K562 (cell line): ENCODE results near the gene PTPN14. TPM values are rescaled to one million over a fixed set of nuclear protein-coding genes. Genes with fewer than 3 reads are reported as not detected.

Experiments used
- ATAC-seq: fragments of 200-7000 bp; cut with Tn5 transposase; 3 replicates; pipeline ENCODE4 v1.9.1; 2020; ENCODE audit warnings: moderate library complexity
- BruUV-seq: library from RNA; stranded (reverse); fragments of 400-500 nt; replicated peaks from 2 replicates; lab custom pipeline; 2021; lab: Mats Ljungman, UMichigan
- CTCF ChIA-PET: fragments of 300-600 bp; formaldehyde crosslinking; extraction: SDS; loops from one replicate; lab custom pipeline; 2021; ENCODE audit warnings: low intra/inter-chr PET ratio; lab: Yijun Ruan, JAX
- POLR2A ChIA-PET: fragments of 300-600, 350-650 bp; sonication (Branson Sonifier 250); formaldehyde crosslinking; extraction: SDS; loops from one replicate; lab custom pipeline; 2021; ENCODE audit warnings: antibody characterized with exemption, inconsistent platforms; lab: Yijun Ruan, JAX
- DNase-seq, 4 experiments: peaks; one replicate each; pipeline versions ENCODE4 v3.0.0 to v3.0.0-alpha.2; 2011 to 2018; ENCODE audit warnings: low spot score in 3 of 4, mixed read lengths in 3 of 4; ENCODE audit errors: extremely low read depth in 1 of 4
- FAIRE-seq: peaks from 2 replicates; lab custom pipeline; 2011; peaks lifted over from hg19 to GRCh38; lab: Jason Lieb, UNC
- H2AFZ ChIP-seq: 2 replicates; pipeline ENCODE4 v1.6.0; 2011; ENCODE audit warnings: low read depth, low read length, control low read depth, inconsistent platforms
- H3K27ac ChIP-seq: fragments of 200-600 bp; 3 replicates; pipeline ENCODE4 v1.8.0; 2011; ENCODE audit warnings: low read depth, mild to moderate bottlenecking, control low read depth, inconsistent platforms, low read length, moderate library complexity, mixed read lengths; ENCODE audit errors: extremely low read depth
- H3K27me3 ChIP-seq, 2 experiments: fragments of 300-600 bp in 1 of 2; 2 replicates in 1 of 2; 3 replicates in 1 of 2; pipeline versions ENCODE4 v1.6.0 to v1.8.0; 2011; ENCODE audit warnings: inconsistent platforms in 2 of 2, low read length in 2 of 2, mild to moderate bottlenecking in 1 of 2, mixed read lengths in 1 of 2, moderate library complexity in 1 of 2; ENCODE audit not compliant: control insufficient read depth in 2 of 2, insufficient read depth in 2 of 2
- H3K36me3 ChIP-seq: fragments of 300-600 bp; 3 replicates; pipeline ENCODE4 v1.8.0; 2011; ENCODE audit warnings: mild to moderate bottlenecking, low read length, inconsistent platforms; ENCODE audit not compliant: control insufficient read depth, insufficient read depth
- H3K4me1 ChIP-seq, 2 experiments: fragments of 200-600 bp in 1 of 2; replicated peaks in 1 of 2; 2 replicates in 1 of 2; 3 replicates in 1 of 2; pipeline versions ENCODE4 v1.5.1 to v1.8.0; 2011; ENCODE audit warnings: inconsistent platforms in 2 of 2, low read length in 2 of 2, mild to moderate bottlenecking in 1 of 2, mixed read lengths in 1 of 2, moderate library complexity in 1 of 2; ENCODE audit not compliant: control insufficient read depth in 2 of 2, insufficient read depth in 2 of 2
- H3K4me2 ChIP-seq: 2 replicates; pipeline ENCODE4 v1.6.1; 2011; ENCODE audit warnings: low read length, control low read depth, inconsistent platforms, mixed read lengths; ENCODE audit not compliant: insufficient read depth
- H3K4me3 ChIP-seq: fragments of 200-600 bp; sonication (generic), shearing (Covaris generic); 2 replicates; pipeline ENCODE4 v1.5.1; 2016; ENCODE audit warnings: control low read depth, inconsistent platforms
- H3K79me2 ChIP-seq: fragments of 200-600 bp; 3 replicates; pipeline ENCODE4 v1.8.0; 2011; ENCODE audit warnings: low read length, inconsistent platforms; ENCODE audit not compliant: control insufficient read depth, insufficient read depth
- H3K9ac ChIP-seq, 2 experiments: 2 replicates each; pipeline versions ENCODE4 v1.6.0 to v1.6.1; 2011; ENCODE audit warnings: low read depth in 2 of 2, low read length in 2 of 2, control low read depth in 1 of 2, inconsistent platforms in 1 of 2, mild to moderate bottlenecking in 1 of 2, mixed read lengths in 1 of 2; ENCODE audit not compliant: insufficient read depth in 1 of 2
- H3K9me1 ChIP-seq: one replicate; pipeline ENCODE4 v1.6.0; 2011; ENCODE audit warnings: inconsistent platforms, mild to moderate bottlenecking, low read length, moderate library complexity; ENCODE audit not compliant: control insufficient read depth, insufficient read depth
- H3K9me3 ChIP-seq: replicated peaks from 2 replicates; pipeline ENCODE4 v1.5.1; 2011; ENCODE audit warnings: low read depth, low read length, inconsistent platforms; ENCODE audit not compliant: control insufficient read depth, insufficient read depth
- H4K20me1 ChIP-seq: replicated peaks from 2 replicates; pipeline ENCODE4 v1.6.1; 2011; ENCODE audit warnings: low read length, inconsistent platforms, mixed read lengths; ENCODE audit not compliant: control insufficient read depth, insufficient read depth
- ADNP ChIP-seq: fragments of 200-800 bp; sonication (Bioruptor generic); IDR thresholded peaks from 2 replicates; pipeline ENCODE4 v1.6.1; 2016; ENCODE audit warnings: missing genetic modification characterization, missing compliant biosample characterization
- CHD4 ChIP-seq: fragments of 200-600 bp; sonication (generic); IDR thresholded peaks from 3 replicates; pipeline ENCODE4 v1.6.1; 2012; ENCODE audit warnings: low read depth, mild to moderate bottlenecking, mixed read lengths, low read length, inconsistent platforms; ENCODE audit not compliant: insufficient read depth, insufficient replicate concordance, poor library complexity, severe bottlenecking
- ELF4 ChIP-seq: fragments of 450-650 bp; formaldehyde crosslinking; IDR thresholded peaks from 2 replicates; pipeline ENCODE4 v1.4.0; 2022; ENCODE audit warnings: missing genetic modification characterization
- EWSR1 ChIP-seq: fragments of 450-650 bp; IDR thresholded peaks from 2 replicates; pipeline ENCODE4 v1.6.1; 2018; ENCODE audit warnings: borderline replicate concordance, mild to moderate bottlenecking, low read depth, moderate library complexity; ENCODE audit not compliant: partially characterized antibody
- HNRNPUL1 ChIP-seq: fragments of 200-400 bp; formaldehyde crosslinking; IDR thresholded peaks from 2 replicates; pipeline ENCODE4 v1.6.1; 2017; ENCODE audit warnings: low read length
- PRMT5 ChIP-seq: sonication (generic); formaldehyde crosslinking; IDR thresholded peaks from 2 replicates; pipeline ENCODE4 v1.5.0; 2020; ENCODE audit warnings: missing genetic modification reagents
- RBFOX2 ChIP-seq: fragments of 200-400 bp; formaldehyde crosslinking; IDR thresholded peaks from 2 replicates; pipeline ENCODE4 v1.6.1; 2017; ENCODE audit warnings: low read depth, mild to moderate bottlenecking, low read length, moderate library complexity
- RBM22 ChIP-seq: fragments of 200-400 bp; formaldehyde crosslinking; IDR thresholded peaks from 2 replicates; pipeline ENCODE4 v1.6.1; 2018; ENCODE audit warnings: low read length, low read depth; ENCODE audit not compliant: poor library complexity, severe bottlenecking
- RBM34 ChIP-seq: fragments of 200-400 bp; formaldehyde crosslinking; IDR thresholded peaks from 2 replicates; pipeline ENCODE4 v1.6.1; 2018; ENCODE audit warnings: low read length, borderline replicate concordance; ENCODE audit not compliant: insufficient read depth
- SIRT6 ChIP-seq: IDR thresholded peaks from one replicate; pipeline ENCODE4 v1.6.1; 2012; ENCODE audit warnings: low read depth, mild to moderate bottlenecking, control low read depth, inconsistent platforms, low read length, moderate library complexity
- WGBS: fragments of 100-300 bp; shearing (Covaris generic); methylation state at CpG from one replicate; pipeline ENCODE4 v1.1.6; 2016; ENCODE audit warnings: low coverage, mixed read lengths; ENCODE audit not compliant: insufficient coverage; ENCODE audit errors: missing lambda C conversion rate; 5-methylcytosine and 5-hydroxymethylcytosine counted together
- in situ Hi-C: fragments of 300-500 bp; cut with MboI; formaldehyde crosslinking; loops from 4 replicates; pipeline ENCODE4 v1.15.0; 2018; ENCODE audit warnings: inconsistent platforms, mixed read lengths
- intact Hi-C: fragments of 100-400 bp; cut with micrococcal nuclease; formaldehyde crosslinking; loops from 2 replicates; pipeline ENCODE4 v1.14.2; 2022
- polyA plus RNA-seq, 8 experiments: library from polyadenylated mRNA; depleted of rRNA in 4 of 8; stranded (reverse) in 5 of 8; unstranded in 3 of 8; fragments of >200 nt; fragmentation: Nextera tagmentation in 2 of 8; fragmentation: Illumina TruSeq in 1 of 8; extraction: Ambion mirVana in 2 of 8; extraction: Trizol in 1 of 8; gene quantifications; 2 replicates each; pipeline versions ENCODE4 v1.2.1 to v1.2.3, GENCODE V29; 2011 to 2014; ENCODE audit warnings: inconsistent platforms in 1 of 8, missing spikeins in 1 of 8
- total RNA-seq, 7 experiments: library from RNA; depleted of rRNA in 6 of 7; stranded (reverse); fragments of >200 nt in 6 of 7; fragmentation: Illumina TruSeq in 2 of 7; extraction: Trizol in 2 of 7; gene quantifications; 2 replicates each; pipeline versions ENCODE4 v1.2.1 to v1.2.3, GENCODE V29; 2011 to 2021; ENCODE audit warnings: low replicate concordance in 1 of 7
- TF ChIP-seq, protein P1 (sequence below): fragments of 250-450 bp; sonication (Bioruptor Pico); IDR thresholded peaks from 2 replicates; pipeline ENCODE4 v1.9.0; 2021; ENCODE audit warnings: mild to moderate bottlenecking
- TF ChIP-seq, protein P2 (sequence below): fragments of 450-650 bp; formaldehyde crosslinking; IDR thresholded peaks from 2 replicates; pipeline ENCODE4 v1.4.0; 2022; ENCODE audit warnings: missing genetic modification characterization
- TF ChIP-seq, protein P3 (sequence below): fragments of 250-450 bp; sonication (Bioruptor Pico); IDR thresholded peaks from 2 replicates; pipeline ENCODE4 v1.5.0; 2021; ENCODE audit warnings: mild to moderate bottlenecking, moderate library complexity
- TF ChIP-seq, protein P4 (sequence below): fragments of 250-450 bp; sonication (Bioruptor Pico); IDR thresholded peaks from 2 replicates; pipeline ENCODE4 v1.6.1; 2021; ENCODE audit warnings: mild to moderate bottlenecking
- TF ChIP-seq, protein P5 (sequence below): sonication (generic); formaldehyde crosslinking; IDR thresholded peaks from 2 replicates; pipeline ENCODE4 v1.5.0; 2020; ENCODE audit warnings: missing genetic modification reagents

The PTPN14 gene
- total and polyA plus RNA-seq, 9 of the 15 experiments (the other 6 are each of a cell fraction or from before 2014, with no cell fraction given): 0.01 to 0.29 (median 0.04) TPM; not detected in 6

DNA sequence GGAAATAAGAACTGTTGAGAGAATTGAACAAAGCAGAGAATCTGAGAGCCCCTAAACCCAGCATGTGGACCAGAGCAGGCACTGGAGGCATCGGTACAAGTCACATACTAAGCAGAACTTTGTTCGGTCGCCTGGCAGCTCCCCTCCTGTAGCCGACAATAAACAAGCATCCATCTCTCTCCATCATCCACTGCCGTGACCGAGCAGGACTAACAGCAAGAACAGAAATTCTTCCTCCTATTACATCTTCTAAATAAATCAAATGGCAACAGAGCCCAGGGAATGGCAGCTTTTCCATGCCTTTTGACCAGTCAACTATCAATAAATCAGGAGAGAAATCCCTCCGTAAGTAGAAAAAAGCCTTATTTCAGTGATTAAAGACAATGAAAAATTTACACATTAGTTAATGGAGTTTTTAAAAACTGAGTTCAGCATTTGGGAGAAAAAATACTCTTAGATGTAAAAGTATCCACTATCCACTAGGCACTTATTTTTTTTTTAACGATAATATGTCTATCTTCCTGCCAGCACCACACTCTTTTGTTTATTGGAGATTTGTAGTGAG is 36.5 kb downstream of the PTPN14 start:
- H3K27ac ChIP-seq: no peak overlapping the region
- H3K4me2 ChIP-seq: no peak overlapping the region
- H3K79me2 ChIP-seq: no peaks in the 10 kb centered on the region
- in situ Hi-C loops (no loop called here), intact Hi-C loops (no loop called here)
- H4K20me1 ChIP-seq: no peaks in the 10 kb centered on the region
- no peaks in the 10 kb centered on the region for H3K9me1 ChIP-seq
- no peak overlapping the region for H3K9ac ChIP-seq
- DNase-seq (no peak), ATAC-seq (no peak), FAIRE-seq (no peak)
- CTCF ChIA-PET: no interaction called here
- H2AFZ ChIP-seq: no peak overlapping the region
- H3K4me1 ChIP-seq: no peaks in the 10 kb centered on the region
- no TSS peak for BruUV-seq
- H3K9me3 ChIP-seq: no peaks in the 10 kb centered on the region
- peaks cover 0 to 11% of the 10 kb centered on the region in 2 experiments; a peak in 3 of 5 replicates for H3K27me3 ChIP-seq
- under 1% methylated on average over 8 of the region's 8 CpGs for WGBS
- no peak overlapping the region for H3K4me3 ChIP-seq
- POLR2A ChIA-PET: no interaction called here
- H3K36me3 ChIP-seq: no peaks in the 10 kb centered on the region
- TF ChIP-seq HNRNPUL1 (no peak), SIRT6 (no peak), PRMT5 (CRISPR knock-in tag) (no peak), RBFOX2 (no peak), RBM34 (no peak), EWSR1 (no peak), ELF4 (no peak), CHD4 (no peak), ADNP (no peak), RBM22 (no peak)
- TF ChIP-seq, protein P1, sequence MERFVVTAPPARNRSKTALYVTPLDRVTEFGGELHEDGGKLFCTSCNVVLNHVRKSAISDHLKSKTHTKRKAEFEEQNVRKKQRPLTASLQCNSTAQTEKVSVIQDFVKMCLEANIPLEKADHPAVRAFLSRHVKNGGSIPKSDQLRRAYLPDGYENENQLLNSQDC: no peak
- TF ChIP-seq, protein P2, sequence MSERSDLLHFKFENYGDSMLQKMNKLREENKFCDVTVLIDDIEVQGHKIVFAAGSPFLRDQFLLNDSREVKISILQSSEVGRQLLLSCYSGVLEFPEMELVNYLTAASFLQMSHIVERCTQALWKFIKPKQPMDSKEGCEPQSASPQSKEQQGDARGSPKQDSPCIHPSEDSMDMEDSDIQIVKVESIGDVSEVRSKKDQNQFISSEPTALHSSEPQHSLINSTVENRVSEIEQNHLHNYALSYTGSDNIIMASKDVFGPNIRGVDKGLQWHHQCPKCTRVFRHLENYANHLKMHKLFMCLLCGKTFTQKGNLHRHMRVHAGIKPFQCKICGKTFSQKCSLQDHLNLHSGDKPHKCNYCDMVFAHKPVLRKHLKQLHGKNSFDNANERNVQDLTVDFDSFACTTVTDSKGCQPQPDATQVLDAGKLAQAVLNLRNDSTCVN (CRISPR knock-in tag): no peak
- TF ChIP-seq, protein P3, sequence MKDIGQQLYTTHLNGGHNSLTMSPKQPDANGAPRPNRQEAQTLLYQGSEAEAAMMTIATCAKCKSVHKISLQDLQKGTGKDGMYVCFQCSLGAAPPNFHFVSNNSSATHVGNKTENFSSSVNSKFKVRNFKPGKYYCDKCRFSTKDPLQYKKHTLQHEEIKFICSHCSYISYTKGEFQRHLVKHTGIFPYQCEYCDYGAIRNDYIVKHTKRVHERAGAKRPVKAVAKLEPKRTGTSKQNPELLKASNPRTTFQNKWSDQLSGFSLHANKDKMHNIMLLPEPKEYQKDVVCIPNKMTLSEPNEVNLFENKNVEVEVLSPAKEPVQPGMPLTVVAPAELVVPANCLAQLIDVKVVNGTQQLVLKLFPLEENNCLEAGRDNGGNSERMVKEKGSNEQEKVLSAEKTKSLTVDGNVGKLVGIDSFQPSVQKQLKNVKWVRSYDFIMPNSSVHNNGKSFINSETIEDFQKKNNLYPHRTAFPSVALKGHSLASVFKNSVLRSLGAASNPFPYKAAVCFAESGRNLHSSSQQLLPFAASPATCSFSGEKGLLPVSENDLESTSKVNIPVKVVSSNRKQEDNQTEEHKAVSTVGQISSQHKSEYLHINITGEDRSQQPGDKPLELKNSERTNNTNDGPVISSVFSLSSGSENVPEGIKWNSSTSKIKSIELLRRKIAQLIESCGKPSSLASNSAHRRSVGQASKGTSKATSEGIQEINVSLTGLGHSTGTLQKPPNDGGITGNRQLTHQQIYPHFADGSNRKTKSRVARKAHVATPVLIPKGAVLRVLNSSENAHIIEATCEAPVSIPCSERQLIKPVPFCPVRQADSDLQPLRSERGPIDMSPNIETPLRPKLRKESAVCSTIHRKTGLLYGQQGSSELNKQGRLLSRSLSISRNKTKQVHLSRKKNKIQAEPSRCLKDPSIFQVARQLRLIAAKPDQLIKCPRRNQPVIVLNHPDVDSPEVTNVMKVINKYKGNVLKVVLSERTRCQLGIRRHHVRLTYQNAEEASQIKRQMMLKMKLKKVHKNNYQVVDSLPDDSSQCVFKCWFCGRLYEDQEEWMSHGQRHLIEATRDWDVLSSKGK (CRISPR knock-in tag): no peak
- TF ChIP-seq, protein P4, sequence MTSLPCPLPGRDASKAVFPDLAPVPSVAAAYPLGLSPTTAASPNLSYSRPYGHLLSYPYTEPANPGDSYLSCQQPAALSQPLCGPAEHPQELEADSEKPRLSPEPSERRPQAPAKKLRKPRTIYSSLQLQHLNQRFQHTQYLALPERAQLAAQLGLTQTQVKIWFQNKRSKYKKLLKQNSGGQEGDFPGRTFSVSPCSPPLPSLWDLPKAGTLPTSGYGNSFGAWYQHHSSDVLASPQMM (CRISPR knock-in tag): no peak
- TF ChIP-seq, protein P5, sequence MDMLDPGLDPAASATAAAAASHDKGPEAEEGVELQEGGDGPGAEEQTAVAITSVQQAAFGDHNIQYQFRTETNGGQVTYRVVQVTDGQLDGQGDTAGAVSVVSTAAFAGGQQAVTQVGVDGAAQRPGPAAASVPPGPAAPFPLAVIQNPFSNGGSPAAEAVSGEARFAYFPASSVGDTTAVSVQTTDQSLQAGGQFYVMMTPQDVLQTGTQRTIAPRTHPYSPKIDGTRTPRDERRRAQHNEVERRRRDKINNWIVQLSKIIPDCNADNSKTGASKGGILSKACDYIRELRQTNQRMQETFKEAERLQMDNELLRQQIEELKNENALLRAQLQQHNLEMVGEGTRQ (CRISPR knock-in tag): no peak
